ENCODE data around the gene FBXW11. TPM values are rescaled to one million over a fixed set of nuclear protein-coding genes. Genes with fewer than 3 reads are reported as not detected.

Gene FBXW11
- total RNA-seq, 1 donor from 2014 or later = 54.8 TPM

- no peaks in the 10 kb centered on the region for H3K27me3 Mint-ChIP-seq (ENCODE audit: low read depth)
- no peaks in the 10 kb centered on the region for H3K36me3 Mint-ChIP-seq (ENCODE audit: low read depth)
- no peaks in the 10 kb centered on the region for H3K9me3 Mint-ChIP-seq (ENCODE audit: low read depth)
- peaks cover 35% of the 10 kb centered on the region for H3K4me1 Mint-ChIP-seq (ENCODE audit: low read depth)
- DNase-seq (ENCODE audit: low spot score) = no peak
- H3K4me3 Mint-ChIP-seq (ENCODE audit: unreplicated experiment) = peak overlapping the region; percentile 94
- no peak for TF ChIP-seq CTCF (IDR thresholded peaks at IDR 0.05)
- H3K27ac Mint-ChIP-seq (ENCODE audit: unreplicated experiment) = peak overlapping the region; percentile 99
These were observed 1.6 kb upstream of the FBXW11 start for GRCh38 chr5:172008111-172008455.

- DNase-seq (ENCODE audit: low spot score) = no peak
- Mint-ChIP-seq H3K9me3 (ENCODE audit: low read depth) (no peaks in the 10 kb centered on the region), H3K27ac (ENCODE audit: unreplicated experiment) (peak overlapping the region; percentile 99), H3K4me3 (ENCODE audit: unreplicated experiment) (peak overlapping the region; percentile 94), H3K4me1 (ENCODE audit: low read depth) (peaks cover 41% of the 10 kb centered on the region), H3K27me3 (ENCODE audit: low read depth) (no peaks in the 10 kb centered on the region), H3K36me3 (ENCODE audit: low read depth) (no peaks in the 10 kb centered on the region)
- TF ChIP-seq CTCF (IDR thresholded peaks at IDR 0.05) = no peak
These were observed 1.0 kb upstream of the FBXW11 start for GRCh38 chr5:172007175-172008110.

GRCh38 chr5:172005708-172006320 is 624 bp downstream of the FBXW11 start:
- Mint-ChIP-seq H3K36me3 (ENCODE audit: low read depth) (no peaks in the 10 kb centered on the region), H3K27me3 (ENCODE audit: low read depth) (no peaks in the 10 kb centered on the region), H3K27ac (ENCODE audit: unreplicated experiment) (peak overlapping the region; percentile 93), H3K4me3 (ENCODE audit: unreplicated experiment) (peak overlapping the region; percentile 94), H3K9me3 (ENCODE audit: low read depth) (no peaks in the 10 kb centered on the region), H3K4me1 (ENCODE audit: low read depth) (peaks cover 52% of the 10 kb centered on the region)
- TF ChIP-seq CTCF (IDR thresholded peaks at IDR 0.05) = no peak
- DNase-seq (ENCODE audit: low spot score) = no peak

DNA sequence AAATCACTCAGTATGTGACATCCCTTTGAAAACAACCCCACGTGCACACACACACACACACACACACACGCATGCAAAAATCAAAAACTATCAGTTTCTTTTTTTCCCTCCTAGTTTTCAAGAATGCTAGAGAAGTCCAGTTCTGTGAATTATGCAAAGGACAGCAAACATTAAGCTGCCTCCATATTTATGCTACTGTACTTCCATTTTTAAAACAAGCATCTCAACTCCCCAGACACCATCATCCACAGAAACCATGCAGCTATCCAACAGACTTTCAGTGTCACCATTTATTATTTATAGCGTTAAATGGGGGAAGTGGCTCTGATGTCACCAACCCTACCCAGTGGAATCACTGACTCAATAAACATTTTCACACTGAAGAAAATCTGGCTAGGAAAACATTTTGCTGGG is 1.6 kb downstream of the FBXW11 start:
- H3K36me3 Mint-ChIP-seq (ENCODE audit: low read depth) = no peaks in the 10 kb centered on the region
- H3K27ac Mint-ChIP-seq (ENCODE audit: unreplicated experiment) = peak overlapping the region; percentile 93
- DNase-seq (ENCODE audit: low spot score) = no peak
- TF ChIP-seq CTCF (IDR thresholded peaks at IDR 0.05) = no peak
- H3K4me3 Mint-ChIP-seq (ENCODE audit: unreplicated experiment) = peak overlapping the region; percentile 94
- H3K27me3 Mint-ChIP-seq (ENCODE audit: low read depth) = no peaks in the 10 kb centered on the region
- H3K9me3 Mint-ChIP-seq (ENCODE audit: low read depth) = no peaks in the 10 kb centered on the region
- peaks cover 59% of the 10 kb centered on the region for H3K4me1 Mint-ChIP-seq (ENCODE audit: low read depth)

GRCh38 chr5:172003746-172004145 is 2.7 kb downstream of the FBXW11 start:
- Mint-ChIP-seq H3K27me3 (ENCODE audit: low read depth) (no peaks in the 10 kb centered on the region), H3K4me1 (ENCODE audit: low read depth) (peaks cover 65% of the 10 kb centered on the region), H3K9me3 (ENCODE audit: low read depth) (no peaks in the 10 kb centered on the region), H3K27ac (ENCODE audit: unreplicated experiment) (peak overlapping the region; percentile 85), H3K36me3 (ENCODE audit: low read depth) (no peaks in the 10 kb centered on the region), H3K4me3 (ENCODE audit: unreplicated experiment) (peak overlapping the region; percentile 59)
- no peak for TF ChIP-seq CTCF (IDR thresholded peaks at IDR 0.05)
- no peak for DNase-seq (ENCODE audit: low spot score)
